Adrenal gland (tissue), 12 donors: ENCODE results near the gene CDC6. TPM values are rescaled to one million over a fixed set of nuclear protein-coding genes. Genes with fewer than 3 reads are reported as not detected.
A peak's percentile ranks its signal among the peaks of the same experiment; 100 is the strongest.

Source experiments
- DNase-seq, 7 donors: peaks; one replicate each; pipeline ENCODE4 v3.0.0-alpha.2; 2019 to 2020
- H3K27ac ChIP-seq, 5 donors: fragments of 200-600 bp; sonication (generic) in 4 of 5; 1 replicate in 3 of 5; 2 replicates in 2 of 5; pipeline versions ENCODE4 v1.5.1 to v1.8.0; 2016 to 2020; ENCODE audit warnings: mild to moderate bottlenecking in 1 of 5
- H3K27me3 ChIP-seq: fragments of 200-600 bp; 2 replicates; pipeline ENCODE4 v1.8.0; 2021
- H3K36me3 ChIP-seq, 2 donors: fragments of 200-600 bp; replicated peaks in 1 of 2; 1 replicate in 1 of 2; 2 replicates in 1 of 2; pipeline versions ENCODE4 v1.5.1 to v1.8.0; 2018 to 2022
- H3K4me1 ChIP-seq, 2 donors: fragments of 200-600 bp; replicated peaks in 1 of 2; 1 replicate in 1 of 2; 2 replicates in 1 of 2; pipeline versions ENCODE4 v1.5.1 to v1.8.0; 2018 to 2021
- H3K4me3 ChIP-seq, 4 donors: fragments of 200-600 bp; sonication (generic) in 3 of 4; one replicate each; pipeline ENCODE4 v1.5.1; 2016 to 2018
- H3K9me3 ChIP-seq, 3 donors: fragments of 200-600 bp; sonication (generic) in 1 of 3; replicated peaks in 1 of 3; 1 replicate in 2 of 3; 2 replicates in 1 of 3; pipeline versions ENCODE4 v1.5.1 to v1.8.0; 2016 to 2021
- CTCF ChIP-seq, 6 experiments: fragments of 450-650 bp in 4 of 6; fragments of 200-600 bp in 2 of 6; sonication (generic) in 1 of 6; IDR thresholded peaks; 1 replicate in 5 of 6; 2 replicates in 1 of 6; pipeline versions ENCODE4 v1.5.1 to v1.8.0; 2016 to 2021; ENCODE audit warnings: antibody characterized with exemption in 6 of 6, mild to moderate bottlenecking in 2 of 6, moderate library complexity in 1 of 6
- POLR2A ChIP-seq, 2 donors: fragments of 450-650 bp; IDR thresholded peaks; one replicate each; pipeline ENCODE4 v1.6.1; 2017; ENCODE audit warnings: antibody characterized with exemption in 2 of 2, mild to moderate bottlenecking in 2 of 2, moderate library complexity in 1 of 2
- WGBS, 4 donors: extraction: QIAGEN DNeasy Blood & Tissue Kit in 2 of 4; methylation state at CpG; one replicate each; pipeline versions ENCODE4 v1.1.5 to v1.1.7; 2013 to 2017; 5-methylcytosine and 5-hydroxymethylcytosine counted together
- intact Hi-C, 2 donors: fragments of 100-400 bp; cut with DNase I; formaldehyde crosslinking; loops; one replicate each; pipeline versions ENCODE4 v1.14.1 to v1.15.0; 2022 to 2023
- polyA plus RNA-seq, 3 donors: library from polyadenylated mRNA; stranded (reverse); fragments of 200-250 nt in 2 of 3; fragments of 350-450 nt in 1 of 3; fragmentation: Illumina TruSeq in 1 of 3; extraction: RNeasy Lipid Tissue Mini Kit (QIAGEN cat#74804) in 1 of 3; gene quantifications; one replicate each; pipeline ENCODE4 v1.2.3, GENCODE V29; 2013 to 2014
- total RNA-seq, 9 donors: library from RNA; depleted of rRNA in 4 of 9; stranded (reverse); fragments of >200 nt in 4 of 9; fragments of 120-200 nt in 1 of 9; fragmentation: NEBNext Ultra II Directional in 1 of 9; extraction: Animal tissue kit (Norgen Biotek cat#: 25700) in 1 of 9; gene quantifications; one replicate each; pipeline versions ENCODE4 v1.1.0 to v1.2.4, GENCODE V29; 2013 to 2023
- donor health status: healthy with polysubstance abuse.
- donor health status: Bipolar disorder and iron deficiency.
- donor health status: DM: yes; HTN: yes; CAD: no.
- donor health status: DM: no; HTN: no; CAD: no.
- donor health status: DM: no; HTN: no; CAD: no.
- donor health status: DM: yes; HTN: yes; CAD: no.

CDC6 gene
- total and polyA plus RNA-seq, 12 donors, result 0.69 to 31.3 (median 2.5) TPM

DNA sequence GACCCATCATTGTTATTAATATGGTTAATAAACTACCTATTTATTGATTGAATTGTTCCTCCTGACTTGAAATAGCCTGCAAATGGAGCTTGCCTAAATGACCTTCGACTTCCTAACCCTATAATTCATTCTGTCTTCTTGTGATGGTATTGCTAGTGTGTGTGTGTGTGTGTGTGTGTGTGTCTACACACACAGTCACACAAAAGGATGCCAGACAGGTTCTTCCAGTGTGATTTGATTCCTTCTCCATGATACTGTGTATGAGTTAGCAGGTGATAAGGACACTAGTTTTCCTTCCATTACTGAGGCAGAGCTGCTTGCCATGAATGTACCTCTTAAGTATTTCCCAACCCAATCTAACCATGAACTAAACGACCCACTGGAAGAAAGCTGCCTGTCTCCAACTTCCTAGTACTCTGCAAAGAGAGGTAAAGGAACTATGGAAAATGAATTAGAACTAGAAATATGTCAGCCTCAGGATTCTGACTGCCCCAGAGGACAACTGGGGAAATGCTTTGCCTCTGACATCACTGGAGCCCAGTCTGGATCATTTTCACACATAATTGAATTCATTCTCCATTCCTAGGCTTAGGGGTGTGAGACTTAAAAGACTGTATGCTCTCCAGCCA is 3.5 kb upstream of the CDC6 start:
- intact Hi-C loops, result no loop called here
- Histone ChIP-seq H3K9me3 (no peaks in the 10 kb centered on the region), H3K36me3 (peaks cover 0 to 22% of the 10 kb centered on the region in 2 donors), H3K4me3 (peak overlapping the region in 1 of 4 donors; percentile 32), H3K27me3 (no peaks in the 10 kb centered on the region), H3K27ac (peak overlapping the region in 4 of 5 donors; percentile 1 to 85 (median 72)), H3K4me1 (peaks cover 0 to 18% of the 10 kb centered on the region in 2 donors)
- DNase-seq, result no peak
- TF ChIP-seq CTCF (IDR thresholded peaks at IDR 0.05), result peak in 5 of 6 experiments; percentile 11 to 32 (median 27)
- TF ChIP-seq POLR2A (IDR thresholded peaks at IDR 0.05), result no peak
- 19 to 36% (median 30%) methylated on average over 2 of the region's 2 CpGs for WGBS, 4 donors

DNA sequence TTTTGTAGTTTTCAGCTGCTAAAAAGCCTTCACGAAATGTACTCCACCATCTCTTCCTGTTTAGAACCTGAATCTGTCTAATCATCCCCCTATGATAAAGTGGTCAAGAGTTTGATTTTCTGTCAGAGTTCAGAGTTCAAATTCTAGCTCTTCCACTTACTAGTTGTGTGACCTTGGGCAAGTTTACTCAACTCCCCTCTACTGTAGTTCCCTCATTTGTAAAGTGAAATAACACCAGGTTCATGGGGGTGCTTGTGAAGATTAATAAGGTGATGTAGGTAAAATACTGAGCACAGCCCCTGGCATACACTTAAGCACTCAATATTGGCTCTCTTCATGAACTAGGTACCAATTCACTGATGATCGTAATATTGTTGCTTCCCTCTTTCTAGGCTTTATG is 1.2 kb upstream of the CDC6 start:
- 92 to 98% (median 96%) methylated on average over 2 of the region's 2 CpGs for WGBS, 4 donors
- Histone ChIP-seq H3K4me1 (peaks cover 0 to 18% of the 10 kb centered on the region in 2 donors), H3K27me3 (no peaks in the 10 kb centered on the region), H3K27ac (no peak overlapping the region), H3K9me3 (no peaks in the 10 kb centered on the region), H3K4me3 (no peak overlapping the region), H3K36me3 (no peaks in the 10 kb centered on the region)
- no peak for TF ChIP-seq POLR2A (IDR thresholded peaks at IDR 0.05)
- no peak for TF ChIP-seq CTCF (IDR thresholded peaks at IDR 0.05)
- no peak for DNase-seq
- intact Hi-C loops, result loop anchor here in 1 of 2 donors (5.0 kb wide), 1 partner anchor 84 kb away; no protein-coding TSS in a partner anchor

DNA sequence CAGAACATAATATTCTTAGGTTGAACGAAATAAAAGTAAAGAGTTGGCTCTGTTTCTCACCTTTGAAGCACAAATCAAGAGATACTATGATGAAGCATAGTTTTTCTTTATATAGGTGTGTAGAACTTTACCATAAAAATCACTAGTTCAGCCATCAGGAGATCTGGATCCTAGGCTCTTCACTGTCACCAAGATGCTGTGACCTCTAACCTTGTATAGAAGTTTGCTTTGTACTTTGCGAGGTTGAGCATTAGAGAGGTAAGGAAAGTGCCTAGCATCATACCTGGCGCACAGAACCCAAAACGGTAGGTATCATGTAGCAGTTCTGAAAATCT is 553 bp upstream of the CDC6 start:
- 33 to 40% (median 38%) methylated on average over 4 of the region's 4 CpGs for WGBS, 4 donors
- intact Hi-C loops, result loop anchor here in 1 of 2 donors (5.0 kb wide), 1 partner anchor 85 kb away; no protein-coding TSS in a partner anchor

More for the DNA sequence above, 553 bp upstream of the CDC6 start:
- H3K36me3 ChIP-seq, result no peaks in the 10 kb centered on the region
- no peak for DNase-seq
- H3K27me3 ChIP-seq, result no peaks in the 10 kb centered on the region
- no peaks in the 10 kb centered on the region for H3K9me3 ChIP-seq
- H3K27ac ChIP-seq, result no peak overlapping the region
- TF ChIP-seq POLR2A (IDR thresholded peaks at IDR 0.05) (no peak), CTCF (IDR thresholded peaks at IDR 0.05) (no peak)
- peaks cover 0 to 18% of the 10 kb centered on the region in 2 donors for H3K4me1 ChIP-seq
- peak overlapping the region in 1 of 4 donors; percentile 63 for H3K4me3 ChIP-seq
